ENCODE data around the gene NLRC5.

DNA sequence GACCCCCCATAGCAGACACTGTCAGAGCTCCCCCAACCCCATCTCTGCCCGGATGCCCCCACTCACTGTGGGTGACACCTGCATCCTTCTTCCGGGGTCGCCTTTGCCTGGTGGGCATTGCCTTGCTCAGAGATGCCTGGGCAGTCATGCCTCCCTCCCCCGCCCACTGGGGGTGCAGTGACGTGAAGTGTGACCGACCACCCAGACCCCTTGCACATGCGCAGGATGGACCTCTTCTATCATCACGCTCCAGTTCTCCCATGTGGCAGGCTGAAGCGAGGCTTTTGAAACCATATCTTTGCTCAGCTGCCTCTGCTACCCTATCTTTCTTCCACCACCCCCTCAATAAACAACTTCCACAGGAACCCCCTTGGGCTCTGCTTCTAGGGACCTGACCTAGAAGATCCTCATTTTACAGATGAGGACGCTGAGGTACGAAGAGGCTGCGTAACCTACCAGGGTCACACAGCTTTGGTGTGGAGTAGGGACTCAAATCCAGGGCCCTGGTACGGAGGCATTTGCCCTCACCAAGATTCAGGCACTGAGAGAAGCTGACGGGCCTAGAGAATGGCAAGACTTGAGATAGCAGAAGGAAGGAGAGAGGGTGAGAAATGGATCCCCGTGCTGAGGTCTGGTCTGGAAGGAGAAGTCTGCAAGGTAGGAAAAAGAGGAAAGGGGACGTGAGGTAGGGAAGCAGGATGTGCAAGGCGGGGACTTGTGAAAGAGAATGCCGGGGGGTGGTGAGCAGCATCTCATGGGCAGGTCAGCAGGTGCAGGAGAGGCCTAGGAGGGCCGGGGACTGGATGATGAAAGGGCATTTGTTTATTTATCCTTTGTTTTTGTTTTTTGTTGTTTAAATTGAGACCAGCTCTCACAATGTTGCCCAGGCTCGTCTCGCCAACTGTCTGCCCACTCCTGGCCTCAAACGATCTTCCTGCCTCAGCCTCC is 14.4 kb downstream of the NLRC5 start:
- TF ChIP-seq POLR2A (IDR thresholded peaks at IDR 0.05; ENCODE audit: low read depth, low read length) = no peak; the same call in 1 of the 2 replicates
- TF ChIP-seq POLR2AphosphoS5 (IDR thresholded peaks at IDR 0.05; ENCODE audit: low read depth, low read length) = no peak
- peak; percentile 41 for TF ChIP-seq SPI1 (IDR thresholded peaks at IDR 0.05; ENCODE audit: low read depth, low read length)
- TF ChIP-seq TAF1 (IDR thresholded peaks at IDR 0.05; ENCODE audit: low read depth, low read length) = no peak
- peak; percentile 63 for TF ChIP-seq PAX5 (IDR thresholded peaks at IDR 0.05; ENCODE audit: insufficient read depth, low read length, severe bottlenecking)
- no peak for TF ChIP-seq POU2F2 (IDR thresholded peaks at IDR 0.05; ENCODE audit: low read depth, low read length)
